ENCODE measurements around the gene KCNH8.

The KCNH8 gene

DNA sequence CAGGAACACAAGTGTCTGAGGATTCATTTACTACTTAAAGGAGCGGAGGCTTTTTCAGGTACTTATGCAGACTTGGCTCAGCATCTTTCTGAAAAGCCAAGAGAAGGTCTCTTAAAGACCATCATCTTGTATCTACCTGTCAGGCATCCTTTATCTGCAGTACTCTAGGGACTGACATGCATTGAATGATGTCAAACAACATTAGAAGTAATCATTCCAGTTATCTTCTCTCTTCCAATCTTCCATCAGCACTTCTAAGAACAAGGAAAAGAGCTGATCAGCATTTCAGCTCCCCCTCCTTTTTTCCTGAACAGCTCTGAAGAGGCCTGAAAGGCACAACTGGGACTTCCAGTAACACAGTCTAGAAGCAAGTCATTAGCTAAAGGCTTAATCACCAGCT is 214.8 kb downstream of the KCNH8 start:
- peaks cover 0 to 5% (median 0%) of the 10 kb centered on the region in 10 experiments; a peak in 2 of 20 replicates for H3K4me1 ChIP-seq
- H3K36me3 ChIP-seq, result no peaks in the 10 kb centered on the region
- H3K9ac ChIP-seq, result no peak overlapping the region
- no peaks in the 10 kb centered on the region for H4K20me1 ChIP-seq
- no peak overlapping the region for H3K4me2 ChIP-seq
- H3K27ac ChIP-seq, result no peak overlapping the region
- no peaks in the 10 kb centered on the region for H3K9me3 ChIP-seq (replicated peaks in 1 of 11)
- no peak for TF ChIP-seq Cebpa-rat (IDR thresholded peaks at IDR 0.05)
- H3K4me3 ChIP-seq, result no peak overlapping the region
- no peaks in the 10 kb centered on the region for H3K27me3 ChIP-seq

DNA sequence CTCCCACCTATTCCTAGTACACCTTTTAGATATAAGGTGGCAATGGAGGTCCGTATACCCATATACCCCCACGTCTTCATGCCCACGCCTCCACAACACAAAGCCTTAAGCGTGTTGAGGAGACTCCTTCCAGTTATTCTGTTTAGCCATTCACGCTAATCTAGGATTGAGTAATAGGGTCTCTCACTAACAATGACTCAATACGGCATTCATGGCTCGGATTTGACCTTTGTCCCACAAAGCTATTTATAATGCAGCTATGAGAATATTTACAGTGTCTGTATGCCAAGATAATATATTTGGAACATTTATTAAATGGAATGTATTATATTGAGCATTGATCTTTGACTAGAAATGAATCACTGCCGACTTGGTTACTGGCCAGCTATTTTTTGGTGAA is 215.8 kb downstream of the KCNH8 start:
- Histone ChIP-seq H3K4me3 (no peak overlapping the region), H3K27me3 (no peaks in the 10 kb centered on the region), H3K9ac (no peak overlapping the region)

DNA sequence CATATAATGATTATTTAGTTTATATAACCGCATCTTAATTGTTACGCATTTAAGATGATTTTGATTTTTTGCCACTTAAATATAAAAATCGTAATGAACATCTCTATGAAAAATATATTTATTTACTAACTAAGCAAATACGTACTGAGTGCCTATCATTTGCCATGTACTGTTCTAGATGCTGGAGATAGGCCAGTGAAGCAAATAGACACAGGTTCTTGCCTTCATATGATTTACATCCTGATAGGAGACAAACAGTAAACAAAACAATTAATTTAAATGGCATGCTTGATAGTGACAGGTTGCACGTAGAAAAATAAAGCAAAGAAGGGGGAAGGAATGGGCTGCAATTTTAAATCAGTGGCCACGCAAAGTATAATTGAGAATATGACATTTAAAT is 217.2 kb downstream of the KCNH8 start:
- H3K4me3 ChIP-seq, result no peak overlapping the region
- no peaks in the 10 kb centered on the region for H3K9me3 ChIP-seq (replicated peaks in 1 of 11)
- H3K27me3 ChIP-seq, result no peaks in the 10 kb centered on the region
- no peaks in the 10 kb centered on the region for H4K20me1 ChIP-seq
- H3K27ac ChIP-seq, result no peak overlapping the region
- peaks cover 0 to 5% (median 0%) of the 10 kb centered on the region in 10 experiments; a peak in 2 of 20 replicates for H3K4me1 ChIP-seq
- TF ChIP-seq Cebpa-rat (IDR thresholded peaks at IDR 0.05), result no peak
- H3K36me3 ChIP-seq, result no peaks in the 10 kb centered on the region
- no peak overlapping the region for H3K9ac ChIP-seq
- no peak overlapping the region for H3K4me2 ChIP-seq

More for the DNA sequence above, 215.8 kb downstream of the KCNH8 start:
- peaks cover 0 to 5% (median 0%) of the 10 kb centered on the region in 10 experiments; a peak in 2 of 20 replicates for H3K4me1 ChIP-seq
- H4K20me1 ChIP-seq, result no peaks in the 10 kb centered on the region
- no peak for TF ChIP-seq Cebpa-rat (IDR thresholded peaks at IDR 0.05)
- H3K36me3 ChIP-seq, result no peaks in the 10 kb centered on the region
- no peak overlapping the region for H3K4me2 ChIP-seq
- no peaks in the 10 kb centered on the region for H3K9me3 ChIP-seq (replicated peaks in 1 of 11)
- no peak overlapping the region for H3K27ac ChIP-seq

DNA sequence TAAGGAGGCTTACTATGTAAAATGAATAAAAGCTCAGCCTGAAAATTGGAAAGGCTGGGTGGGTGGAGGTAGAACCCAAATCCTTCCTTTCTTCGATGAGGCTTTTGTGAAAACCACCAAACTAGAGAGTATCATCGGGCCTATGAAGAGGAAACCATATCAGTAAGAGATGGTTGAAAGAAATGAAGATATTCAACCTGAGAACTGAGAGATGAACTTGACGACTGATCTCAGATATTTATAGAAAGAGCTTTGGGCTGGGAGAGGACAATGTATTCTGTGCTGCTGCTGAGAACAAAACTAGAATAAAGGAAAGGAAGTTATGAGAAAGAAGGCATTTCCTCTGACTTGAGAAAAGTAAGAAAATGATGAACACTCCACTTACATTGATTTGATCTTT is 236.6 kb downstream of the KCNH8 start:
- Histone ChIP-seq H3K27me3 (no peaks in the 10 kb centered on the region), H3K4me1 (no peaks in the 10 kb centered on the region), H3K4me2 (no peak overlapping the region), H3K27ac (no peak overlapping the region), H3K9ac (no peak overlapping the region), H3K4me3 (no peak overlapping the region), H3K36me3 (no peaks in the 10 kb centered on the region), H4K20me1 (no peaks in the 10 kb centered on the region), H3K9me3 (replicated peaks in 1 of 11) (no peaks in the 10 kb centered on the region)
- TF ChIP-seq Cebpa-rat (IDR thresholded peaks at IDR 0.05), result no peak

DNA sequence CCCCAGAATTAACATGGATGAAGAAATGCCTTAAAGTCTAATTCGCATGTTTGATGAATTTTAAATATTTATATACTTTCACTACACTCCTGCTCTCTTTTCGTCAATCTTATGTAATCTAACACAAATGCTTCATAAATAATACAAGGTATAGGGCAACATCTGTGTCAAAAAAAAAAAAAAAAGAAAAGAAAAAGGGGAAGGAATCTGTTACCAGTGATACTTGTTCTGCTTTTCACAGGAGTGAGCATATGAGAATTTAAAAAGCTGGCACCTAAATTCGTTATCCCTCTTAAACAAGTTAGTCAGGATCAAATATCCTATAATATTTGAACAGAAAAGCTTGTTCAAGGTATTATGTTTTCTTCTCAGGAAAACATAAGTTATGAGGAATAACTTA is 243.8 kb downstream of the KCNH8 start:
- Histone ChIP-seq H3K4me2 (no peak overlapping the region), H3K27me3 (no peaks in the 10 kb centered on the region), H4K20me1 (no peaks in the 10 kb centered on the region), H3K36me3 (no peaks in the 10 kb centered on the region), H3K27ac (no peak overlapping the region), H3K4me3 (no peak overlapping the region), H3K9ac (no peak overlapping the region), H3K9me3 (replicated peaks in 1 of 11) (no peaks in the 10 kb centered on the region), H3K4me1 (no peaks in the 10 kb centered on the region)
- TF ChIP-seq Cebpa-rat (IDR thresholded peaks at IDR 0.05), result no peak

DNA sequence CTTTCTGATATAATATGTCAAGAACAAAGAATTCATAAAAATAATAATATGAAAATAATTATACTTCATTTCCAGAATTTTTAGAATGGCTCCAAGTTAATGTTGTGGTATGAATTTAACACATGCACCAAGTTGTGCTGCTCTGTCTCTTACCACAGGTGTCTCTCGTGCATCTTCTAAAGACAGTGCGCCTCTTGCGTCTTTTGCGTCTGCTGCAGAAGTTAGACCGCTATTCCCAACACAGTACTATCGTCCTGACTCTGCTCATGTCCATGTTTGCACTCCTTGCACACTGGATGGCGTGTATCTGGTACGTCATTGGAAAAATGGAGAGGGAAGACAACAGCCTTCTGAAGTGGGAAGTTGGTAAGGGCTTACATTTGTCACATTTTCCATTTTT is 246.6 kb downstream of the KCNH8 start:
- no peak overlapping the region for H3K9ac ChIP-seq
- no peaks in the 10 kb centered on the region for H3K4me1 ChIP-seq
- H3K4me3 ChIP-seq, result no peak overlapping the region
- no peaks in the 10 kb centered on the region for H3K36me3 ChIP-seq
- TF ChIP-seq Cebpa-rat (IDR thresholded peaks at IDR 0.05), result no peak
- no peak overlapping the region for H3K4me2 ChIP-seq
- no peak overlapping the region for H3K27ac ChIP-seq
- no peaks in the 10 kb centered on the region for H3K9me3 ChIP-seq (replicated peaks in 1 of 11)
- H3K27me3 ChIP-seq, result no peaks in the 10 kb centered on the region
- H4K20me1 ChIP-seq, result no peaks in the 10 kb centered on the region

DNA sequence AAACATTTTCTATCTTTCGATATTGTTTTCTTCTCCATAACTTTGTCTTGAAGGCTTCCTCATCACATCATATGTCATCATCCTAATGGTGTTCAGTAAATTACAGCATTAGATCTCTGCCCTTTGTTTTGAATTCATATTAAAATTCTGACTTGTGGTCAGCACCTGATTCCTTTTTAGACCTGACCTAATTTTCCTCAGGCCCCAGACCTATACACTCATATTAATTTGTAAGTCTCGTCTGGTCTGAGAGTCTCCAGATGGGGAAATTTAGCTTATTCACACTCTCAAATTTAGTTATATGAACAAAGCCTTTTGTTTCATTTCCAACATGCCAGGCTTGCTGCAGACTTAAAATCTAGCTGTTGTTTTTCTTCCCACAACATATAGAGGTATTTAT is 248.4 kb downstream of the KCNH8 start:
- Histone ChIP-seq H3K9ac (no peak overlapping the region), H3K9me3 (replicated peaks in 1 of 11) (no peaks in the 10 kb centered on the region), H3K27ac (no peak overlapping the region), H3K4me1 (no peaks in the 10 kb centered on the region), H3K4me2 (no peak overlapping the region), H3K27me3 (no peaks in the 10 kb centered on the region), H3K4me3 (no peak overlapping the region), H4K20me1 (no peaks in the 10 kb centered on the region), H3K36me3 (no peaks in the 10 kb centered on the region)
- TF ChIP-seq Cebpa-rat (IDR thresholded peaks at IDR 0.05), result no peak

DNA sequence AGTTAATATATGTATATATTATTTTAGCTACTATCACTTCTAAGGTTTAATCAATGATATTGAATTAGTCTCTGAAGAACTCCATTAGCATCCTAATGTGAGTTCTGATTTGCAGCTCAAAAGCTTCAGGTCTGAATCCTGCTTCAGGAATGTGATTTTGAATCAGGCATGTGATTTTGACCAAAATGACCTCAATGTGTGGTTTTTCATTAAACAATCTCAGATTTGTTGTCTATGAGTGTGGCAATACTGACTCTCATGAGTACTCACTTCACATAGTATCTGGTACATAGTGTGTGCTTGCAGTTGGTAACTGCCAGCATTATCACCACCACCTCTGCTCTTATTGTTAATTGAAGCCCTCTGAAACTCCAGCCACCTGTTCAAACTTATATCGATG is 251.0 kb downstream of the KCNH8 start:
- Histone ChIP-seq H3K9ac (no peak overlapping the region), H3K27me3 (no peaks in the 10 kb centered on the region), H3K27ac (no peak overlapping the region), H3K4me3 (no peak overlapping the region), H3K4me1 (peaks cover 0 to 4% (median 0%) of the 10 kb centered on the region in 10 experiments; a peak in 1 of 20 replicates), H3K9me3 (replicated peaks in 1 of 11) (no peaks in the 10 kb centered on the region), H3K4me2 (no peak overlapping the region), H3K36me3 (no peaks in the 10 kb centered on the region), H4K20me1 (no peaks in the 10 kb centered on the region)
- TF ChIP-seq Cebpa-rat (IDR thresholded peaks at IDR 0.05), result no peak

DNA sequence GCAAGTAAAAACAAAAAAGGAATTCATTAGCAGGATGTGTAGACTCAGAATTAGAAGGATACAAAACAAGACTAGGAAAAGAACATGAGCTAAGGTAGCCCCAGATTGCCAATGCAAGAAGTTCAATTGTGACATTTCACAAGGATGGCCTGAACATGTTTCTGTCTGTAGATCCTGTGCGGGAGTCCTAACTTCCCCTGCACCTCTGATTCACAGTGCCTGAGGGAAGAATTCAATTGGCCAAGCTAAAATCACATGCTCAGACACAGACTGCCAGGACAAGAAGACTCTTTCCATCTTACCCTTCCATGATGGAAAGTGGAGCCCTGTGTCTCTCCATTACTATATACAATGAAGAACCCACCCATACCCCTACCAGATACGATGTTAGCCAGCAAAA is 251.5 kb downstream of the KCNH8 start:
- TF ChIP-seq Cebpa-rat (IDR thresholded peaks at IDR 0.05), result no peak
- Histone ChIP-seq H3K36me3 (no peaks in the 10 kb centered on the region), H3K4me2 (no peak overlapping the region), H3K9me3 (replicated peaks in 1 of 11) (no peaks in the 10 kb centered on the region), H3K9ac (no peak overlapping the region), H3K4me1 (peaks cover 0 to 4% (median 0%) of the 10 kb centered on the region in 10 experiments; a peak in 1 of 20 replicates), H3K27me3 (no peaks in the 10 kb centered on the region), H4K20me1 (no peaks in the 10 kb centered on the region), H3K27ac (no peak overlapping the region), H3K4me3 (no peak overlapping the region)

DNA sequence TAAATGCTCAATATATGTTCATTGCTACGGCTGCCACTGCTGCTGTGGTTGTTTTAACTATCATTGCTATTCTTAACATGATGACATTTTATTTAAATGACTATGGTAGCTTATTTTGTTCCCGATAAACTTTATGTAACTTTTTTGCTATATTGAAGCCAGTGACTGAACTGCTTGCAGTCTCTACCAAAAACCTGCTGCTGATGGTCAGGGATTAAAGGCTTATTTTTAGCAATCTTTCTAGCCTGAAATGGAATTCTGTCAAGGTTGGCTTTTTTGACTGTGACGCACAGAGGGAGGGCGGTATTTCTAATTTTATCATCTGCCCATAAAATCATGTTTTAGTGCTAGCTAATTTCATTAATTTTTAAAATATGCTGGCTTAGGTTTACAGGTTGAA is 271.8 kb downstream of the KCNH8 start:
- no peaks in the 10 kb centered on the region for H3K27me3 ChIP-seq
- no peaks in the 10 kb centered on the region for H3K9me3 ChIP-seq (replicated peaks in 1 of 11)
- H3K4me1 ChIP-seq, result no peaks in the 10 kb centered on the region
- H3K36me3 ChIP-seq, result no peaks in the 10 kb centered on the region
- no peak overlapping the region for H3K27ac ChIP-seq
- H3K9ac ChIP-seq, result no peak overlapping the region
- no peak overlapping the region for H3K4me3 ChIP-seq
- no peak for TF ChIP-seq Cebpa-rat (IDR thresholded peaks at IDR 0.05)
- H4K20me1 ChIP-seq, result no peaks in the 10 kb centered on the region
- no peak overlapping the region for H3K4me2 ChIP-seq

DNA sequence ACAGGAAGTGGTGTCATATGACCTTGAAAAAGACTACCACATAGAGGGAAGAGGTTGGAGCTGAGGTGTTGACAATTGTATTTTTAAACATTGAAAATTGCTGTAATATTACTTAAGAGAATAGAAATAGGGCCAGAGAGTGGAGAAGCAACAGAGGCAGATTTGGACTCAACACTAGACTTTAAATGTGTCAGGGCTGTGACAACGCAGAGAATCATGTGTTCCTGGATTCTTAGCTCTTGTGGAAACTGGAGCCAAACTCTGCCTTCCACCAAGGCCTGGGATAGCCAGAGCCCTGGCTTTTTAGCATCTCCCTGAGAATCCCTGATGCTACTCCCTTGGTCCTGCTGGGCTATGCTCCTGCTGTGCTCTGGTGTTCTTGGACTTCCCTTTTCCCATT is 277.5 kb downstream of the KCNH8 start:
- no peaks in the 10 kb centered on the region for H4K20me1 ChIP-seq
- no peak for TF ChIP-seq Cebpa-rat (IDR thresholded peaks at IDR 0.05)
- no peak overlapping the region for H3K4me3 ChIP-seq
- no peaks in the 10 kb centered on the region for H3K9me3 ChIP-seq (replicated peaks in 1 of 11)
- no peak overlapping the region for H3K4me2 ChIP-seq
- no peaks in the 10 kb centered on the region for H3K27me3 ChIP-seq
- H3K9ac ChIP-seq, result no peak overlapping the region
- H3K27ac ChIP-seq, result no peak overlapping the region
- no peaks in the 10 kb centered on the region for H3K4me1 ChIP-seq
- no peaks in the 10 kb centered on the region for H3K36me3 ChIP-seq
